GM20000 (cell line): Measurements from ENCODE around the gene DRD4.

Experiments
- DNase-seq: peaks from one replicate; pipeline ENCODE4 v3.0.0; 2012; ENCODE audit warnings: low spot score
- TF ChIP-seq, protein P1 (sequence below): IDR thresholded peaks from 2 replicates; pipeline ENCODE4 v1.5.1; 2012; ENCODE audit warnings: mild to moderate bottlenecking, control low read depth; ENCODE audit errors: extremely low read depth, missing control alignments

The DRD4 gene

DNA sequence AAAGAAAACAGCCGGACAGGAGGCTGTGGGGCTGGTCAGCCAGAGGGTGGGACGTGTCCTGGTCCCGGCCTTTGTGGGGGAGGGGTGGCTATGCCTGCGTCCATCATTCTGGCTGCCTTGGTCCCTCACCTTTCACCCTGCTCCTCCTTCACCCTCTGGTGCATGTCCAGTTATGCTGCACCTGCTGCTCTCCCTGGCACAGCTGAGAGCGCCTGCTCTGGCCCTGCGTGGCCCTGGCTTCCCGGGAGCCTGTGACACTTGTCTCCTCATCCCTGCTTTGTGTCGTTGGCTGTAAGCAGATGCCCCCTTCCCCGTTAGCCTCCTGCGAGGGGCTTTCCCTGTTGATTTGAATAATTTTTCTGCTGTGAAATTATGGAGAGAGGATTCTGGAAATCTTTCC lies 44.2 kb upstream of the DRD4 start:
- no peak for DNase-seq
- TF ChIP-seq, protein P1, sequence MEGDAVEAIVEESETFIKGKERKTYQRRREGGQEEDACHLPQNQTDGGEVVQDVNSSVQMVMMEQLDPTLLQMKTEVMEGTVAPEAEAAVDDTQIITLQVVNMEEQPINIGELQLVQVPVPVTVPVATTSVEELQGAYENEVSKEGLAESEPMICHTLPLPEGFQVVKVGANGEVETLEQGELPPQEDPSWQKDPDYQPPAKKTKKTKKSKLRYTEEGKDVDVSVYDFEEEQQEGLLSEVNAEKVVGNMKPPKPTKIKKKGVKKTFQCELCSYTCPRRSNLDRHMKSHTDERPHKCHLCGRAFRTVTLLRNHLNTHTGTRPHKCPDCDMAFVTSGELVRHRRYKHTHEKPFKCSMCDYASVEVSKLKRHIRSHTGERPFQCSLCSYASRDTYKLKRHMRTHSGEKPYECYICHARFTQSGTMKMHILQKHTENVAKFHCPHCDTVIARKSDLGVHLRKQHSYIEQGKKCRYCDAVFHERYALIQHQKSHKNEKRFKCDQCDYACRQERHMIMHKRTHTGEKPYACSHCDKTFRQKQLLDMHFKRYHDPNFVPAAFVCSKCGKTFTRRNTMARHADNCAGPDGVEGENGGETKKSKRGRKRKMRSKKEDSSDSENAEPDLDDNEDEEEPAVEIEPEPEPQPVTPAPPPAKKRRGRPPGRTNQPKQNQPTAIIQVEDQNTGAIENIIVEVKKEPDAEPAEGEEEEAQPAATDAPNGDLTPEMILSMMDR: no peak

DNA sequence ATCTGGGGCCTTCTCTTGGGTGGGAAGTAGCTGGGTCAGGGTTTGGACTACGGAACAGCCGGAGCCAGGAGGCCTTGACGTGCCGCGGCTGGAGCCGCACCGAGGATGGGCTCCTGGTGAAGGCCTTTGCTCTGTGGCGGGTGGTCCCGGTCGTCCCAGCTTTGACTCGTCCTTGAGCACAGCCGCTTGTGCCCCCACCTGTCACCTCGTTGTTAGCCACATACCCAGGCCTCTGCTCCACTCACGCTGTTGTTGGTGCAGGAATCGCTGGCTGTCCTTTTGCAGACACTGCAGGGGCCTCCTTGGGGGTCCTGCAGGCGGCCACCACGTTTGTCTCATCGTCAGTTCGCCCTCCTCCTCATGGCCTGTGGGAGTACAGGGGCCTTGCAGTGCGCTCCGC lies 43.7 kb upstream of the DRD4 start:
- TF ChIP-seq, protein P1: no peak
- no peak for DNase-seq

DNA sequence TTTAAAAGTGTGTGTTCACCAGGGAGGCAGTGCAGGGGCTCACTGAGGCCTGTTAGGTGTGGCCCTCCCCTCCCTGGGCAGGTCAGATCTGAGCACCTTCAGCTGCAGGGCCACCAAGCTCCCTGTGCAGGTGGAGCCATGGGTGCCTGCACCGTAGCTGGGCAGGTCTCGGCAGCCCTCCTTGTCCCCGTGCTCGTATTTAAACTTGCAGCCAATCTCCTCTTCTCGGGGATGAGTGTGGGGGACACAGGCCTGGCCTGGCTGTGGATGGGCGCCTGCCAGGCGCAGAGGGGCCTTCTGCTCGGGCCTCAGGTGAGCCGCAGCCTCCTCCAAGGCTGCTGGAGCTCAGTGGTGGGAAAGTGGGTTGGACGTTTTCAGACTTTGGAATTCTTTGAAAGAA lies 41.7 kb upstream of the DRD4 start:
- DNase-seq: no peak
- TF ChIP-seq, protein P1: no peak

DNA sequence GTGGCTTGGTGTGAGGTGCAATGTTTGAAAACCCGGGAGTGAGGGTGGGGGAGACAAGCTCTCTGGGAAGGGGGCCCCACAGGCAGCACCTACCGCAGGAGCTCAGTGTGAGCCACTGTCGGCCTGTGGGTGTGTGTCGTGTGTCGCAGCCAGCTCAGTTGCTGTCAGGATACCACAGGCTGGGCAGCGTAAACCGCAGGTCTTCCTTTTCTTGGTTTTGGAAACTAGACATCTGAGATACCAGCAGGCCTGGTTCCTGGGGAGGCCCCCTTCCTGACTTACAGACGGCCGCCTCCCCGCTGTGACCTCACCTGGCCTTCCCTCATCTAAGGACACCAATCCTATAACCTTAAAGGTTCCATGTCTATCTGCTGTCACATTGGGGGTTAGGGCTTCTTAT lies 40.7 kb upstream of the DRD4 start:
- DNase-seq: no peak
- TF ChIP-seq, protein P1: no peak

DNA sequence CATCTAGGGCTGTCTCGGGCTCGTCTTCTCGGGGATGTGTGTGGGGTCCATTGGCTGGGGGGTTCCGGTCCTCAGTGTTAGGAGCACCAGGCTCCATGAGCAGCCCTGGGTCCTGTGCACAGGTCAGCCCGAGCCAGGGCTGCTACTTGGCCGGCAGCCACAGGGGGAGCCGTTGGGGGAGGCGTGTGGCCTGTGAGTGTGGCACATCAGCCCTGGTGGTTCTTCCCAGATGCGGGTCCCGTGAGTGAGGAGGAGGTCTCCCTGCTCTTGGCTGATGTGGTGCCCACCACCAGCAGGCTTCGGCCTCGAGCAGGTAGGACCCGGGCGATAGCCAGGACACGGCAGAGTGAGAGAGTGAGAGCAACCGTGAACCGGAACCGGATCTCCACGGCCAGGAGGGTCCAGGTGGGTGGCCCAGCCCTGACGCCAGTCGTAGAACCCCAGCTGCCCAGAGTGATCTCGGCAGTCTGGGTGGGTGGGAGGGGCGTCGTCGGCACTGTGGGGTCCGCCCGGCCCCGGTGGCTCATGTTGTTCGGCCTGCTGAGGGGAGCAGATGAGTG lies 39.8 kb upstream of the DRD4 start:
- no peak for DNase-seq
- TF ChIP-seq, protein P1: no peak

DNA sequence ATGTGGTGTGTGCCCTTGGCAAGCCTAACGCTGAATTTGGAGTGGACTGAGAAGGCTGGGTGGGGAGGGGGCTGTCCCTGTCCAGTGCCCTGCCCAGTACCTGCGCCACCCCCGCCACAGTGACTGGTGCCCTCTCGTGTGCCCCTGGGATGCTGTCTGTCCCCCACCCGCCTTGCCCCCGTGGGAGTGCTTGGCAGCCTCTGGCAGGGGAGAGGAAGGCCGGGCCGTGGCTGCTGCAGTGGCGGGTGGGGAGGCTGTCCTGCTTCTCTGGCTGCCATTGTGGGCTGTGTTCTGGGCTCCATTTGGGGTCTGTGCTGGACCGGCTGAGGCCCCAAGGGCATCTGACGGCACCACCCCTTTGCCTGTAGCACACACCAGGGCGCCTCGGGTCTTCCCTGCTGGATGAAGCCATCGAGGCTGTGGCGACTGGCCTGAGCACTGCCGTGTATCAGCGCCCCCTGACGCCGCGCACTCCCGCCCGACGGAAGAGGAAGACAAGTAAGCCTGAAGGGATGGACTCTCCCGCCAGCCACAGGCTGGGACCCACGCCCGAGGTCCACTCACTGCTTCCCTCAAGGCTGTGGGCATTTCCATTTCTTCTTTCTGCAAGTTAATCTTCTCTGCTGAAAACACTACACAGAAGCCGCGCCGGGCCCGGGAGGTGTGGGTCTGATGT lies 38.9 kb upstream of the DRD4 start:
- no peak for DNase-seq
- TF ChIP-seq, protein P1: no peak

DNA sequence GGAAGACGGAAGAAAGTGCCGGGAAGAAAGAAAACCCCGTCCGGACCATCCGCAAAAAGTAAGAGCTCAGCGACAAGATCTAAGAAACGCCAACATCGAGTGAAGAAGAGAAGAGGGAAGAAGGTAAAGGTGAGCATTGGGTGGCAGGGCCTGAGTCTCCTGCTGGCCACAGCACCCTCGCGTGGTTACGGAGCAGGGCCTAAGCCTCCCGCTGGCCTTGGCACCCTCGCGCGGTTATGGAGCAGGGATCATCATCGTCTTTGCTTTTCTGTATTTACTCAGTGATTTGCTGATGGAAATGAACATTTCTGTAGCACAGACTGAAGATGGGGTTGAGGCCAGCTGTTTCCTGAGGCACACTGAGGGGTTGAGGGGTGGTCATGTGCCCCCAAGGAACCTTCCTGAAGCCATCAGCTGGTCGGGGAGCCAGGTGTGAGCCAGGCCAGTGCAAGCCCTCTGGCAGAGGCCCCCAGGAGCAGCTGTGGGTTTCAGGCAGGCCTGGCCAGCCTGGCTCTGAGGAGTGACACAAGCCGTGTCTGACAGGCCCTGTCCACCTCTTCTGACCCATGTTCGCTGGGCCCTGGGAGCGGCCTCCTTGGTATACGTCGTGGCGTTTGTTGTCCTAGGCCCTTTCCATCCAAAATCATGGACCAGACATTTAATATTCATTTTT lies 35.4 kb upstream of the DRD4 start:
- DNase-seq: no peak
- TF ChIP-seq, protein P1: no peak
